Fibroblast of the aortic adventitia (primary cell): ENCODE data around the gene NDUFB11. TPM values are rescaled to one million over a fixed set of nuclear protein-coding genes. Genes with fewer than 3 reads are reported as not detected.

ENCODE experiments used
- DNase-seq: peaks from one replicate; pipeline ENCODE4 v3.0.0-alpha.2; 2010; ENCODE audit warnings: low read depth
- H3K4me3 ChIP-seq: 2 replicates; pipeline ENCODE4 v1.5.1; 2011; ENCODE audit warnings: low read depth, mild to moderate bottlenecking, control low read depth, low read length, moderate library complexity
- CTCF ChIP-seq: IDR thresholded peaks from 2 replicates; pipeline ENCODE4 v1.5.1; 2011; ENCODE audit warnings: mild to moderate bottlenecking, low read length, control low read depth, inconsistent platforms; ENCODE audit not compliant: insufficient read depth
- small RNA-seq: library from RNA; depleted of rRNA; stranded (forward); fragments of <200 nt; gene quantifications from one replicate; pipeline ENCODE3, GENCODE V24; 2012
- total RNA-seq: library from RNA; depleted of rRNA; stranded (reverse); fragments of >200 nt; gene quantifications from 2 replicates; pipeline ENCODE4 v1.2.3, GENCODE V29; 2012; ENCODE audit warnings: low replicate concordance

NDUFB11 gene
- total RNA-seq, 1 donor, result 45.5 TPM

GRCh38 chrX:47098338-47099094 is 46.0 kb downstream of the NDUFB11 start:
- DNase-seq, result no peak
- TF ChIP-seq CTCF, result no peak
- H3K4me3 ChIP-seq, result no peak overlapping the region

DNA sequence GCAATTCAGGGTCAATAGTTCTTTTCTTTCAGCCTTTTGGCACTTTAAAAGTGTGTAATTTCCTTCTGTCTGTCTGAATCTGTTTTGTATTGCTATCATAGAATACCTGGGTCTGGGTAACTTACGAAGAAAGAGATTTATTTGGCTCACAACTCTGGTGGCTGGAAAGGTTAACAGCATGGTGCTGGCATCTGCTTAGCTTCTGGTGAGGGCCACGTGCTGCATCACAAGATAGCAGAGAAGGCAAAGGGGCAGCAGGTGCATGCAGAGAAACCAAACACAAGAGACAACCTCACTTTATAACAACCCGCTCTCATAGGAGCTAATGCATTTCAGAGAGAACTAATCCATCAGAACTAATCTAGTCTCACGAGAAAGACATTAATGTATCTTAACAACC is 47.5 kb downstream of the NDUFB11 start:
- DNase-seq, result no peak
- H3K4me3 ChIP-seq, result no peak overlapping the region
- TF ChIP-seq CTCF, result no peak

- no peak for TF ChIP-seq CTCF
- no peak overlapping the region for H3K4me3 ChIP-seq
- no peak for DNase-seq
Observed at GRCh38 chrX:47093860-47094259, 50.6 kb downstream of the NDUFB11 start.

GRCh38 chrX:47093248-47093647 is 51.3 kb downstream of the NDUFB11 start:
- peak; percentile 55 for TF ChIP-seq CTCF
- no peak overlapping the region for H3K4me3 ChIP-seq
- DNase-seq, result peak; percentile 61

Small RNA genes lying within 50 kb of the gene (small RNA-seq; reads per million reads assigned to genes)
- gene RNU12-2P, result not detected

Other genes with a start within 250 kb of the NDUFB11 start
- 3.9 and 5.9 TPM in 2 replicates for gene JADE3, start 232.3 kb downstream of the NDUFB11 start, total RNA-seq
- gene RGN, start 66.3 kb downstream of the NDUFB11 start, total RNA-seq, result 2.4 and 7.0 TPM in 2 replicates
- 22.7 and 37.9 TPM in 2 replicates for gene RBM10, start 519 bp upstream of the NDUFB11 start, total RNA-seq
- gene UBA1, start 49.1 kb upstream of the NDUFB11 start, total RNA-seq, result 93.3 and 214 TPM in 2 replicates
- 25.3 and 91.6 TPM in 2 replicates for gene CDK16, start 74.0 kb upstream of the NDUFB11 start, total RNA-seq
- 11.0 and 41.8 TPM in 2 replicates for gene USP11, start 88.3 kb upstream of the NDUFB11 start, total RNA-seq
- gene ZNF157, start 225.9 kb upstream of the NDUFB11 start, total RNA-seq, result 1.3 TPM in 1 of 2 replicates, not detected in the other